Measurements from ENCODE around the gene PAN3.

PAN3 gene

DNA sequence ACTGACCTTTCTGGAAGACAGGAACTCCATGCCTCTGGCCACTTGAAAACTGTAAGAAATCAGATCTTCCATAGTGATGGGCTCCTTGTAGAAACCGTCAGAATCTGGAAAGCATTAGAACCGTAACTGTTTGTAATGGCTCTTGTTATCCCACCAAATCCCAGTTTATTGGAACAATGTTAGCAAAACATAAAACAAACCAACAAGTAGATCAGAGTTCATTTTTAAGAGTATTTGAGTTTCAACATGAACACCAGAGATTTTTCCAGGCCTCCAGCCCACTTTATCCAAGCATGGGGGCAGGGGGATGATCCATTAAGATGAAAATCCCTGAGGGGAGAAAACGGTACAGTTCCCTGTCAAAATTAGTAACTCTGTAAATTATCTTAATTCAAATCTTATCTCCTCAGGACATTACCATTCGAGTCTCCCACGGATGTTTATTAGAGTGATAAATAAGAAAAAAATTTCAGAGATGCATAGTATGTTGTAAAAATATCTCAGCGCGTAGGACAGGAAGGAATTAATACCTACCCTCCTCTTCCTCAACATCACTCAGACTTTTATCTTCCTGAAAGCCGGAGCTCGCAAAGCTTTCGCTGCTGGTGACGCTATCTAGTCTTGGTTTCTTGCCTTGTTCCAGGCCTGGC is 184.0 kb downstream of the PAN3 start:
- H3K27me3 ChIP-seq (ENCODE audit: control insufficient read depth, insufficient read depth, low read length) = no peaks in the 10 kb centered on the region
- no peaks in the 10 kb centered on the region for H3K9me3 ChIP-seq (ENCODE audit: control insufficient read depth, insufficient read depth, low read length)
- H3K27ac ChIP-seq (ENCODE audit: low read depth, low read length) = no peak overlapping the region
- no peak overlapping the region for H3K9ac ChIP-seq (ENCODE audit: low read depth, low read length)
- no peaks in the 10 kb centered on the region for H3K4me1 ChIP-seq (ENCODE audit: control insufficient read depth, insufficient read depth, low read length)
- H3K36me3 ChIP-seq (ENCODE audit: control insufficient read depth, insufficient read depth, low read length) = peaks cover 21% of the 10 kb centered on the region
- no peak overlapping the region for H3K4me3 ChIP-seq (ENCODE audit: low read depth, low read length)

DNA sequence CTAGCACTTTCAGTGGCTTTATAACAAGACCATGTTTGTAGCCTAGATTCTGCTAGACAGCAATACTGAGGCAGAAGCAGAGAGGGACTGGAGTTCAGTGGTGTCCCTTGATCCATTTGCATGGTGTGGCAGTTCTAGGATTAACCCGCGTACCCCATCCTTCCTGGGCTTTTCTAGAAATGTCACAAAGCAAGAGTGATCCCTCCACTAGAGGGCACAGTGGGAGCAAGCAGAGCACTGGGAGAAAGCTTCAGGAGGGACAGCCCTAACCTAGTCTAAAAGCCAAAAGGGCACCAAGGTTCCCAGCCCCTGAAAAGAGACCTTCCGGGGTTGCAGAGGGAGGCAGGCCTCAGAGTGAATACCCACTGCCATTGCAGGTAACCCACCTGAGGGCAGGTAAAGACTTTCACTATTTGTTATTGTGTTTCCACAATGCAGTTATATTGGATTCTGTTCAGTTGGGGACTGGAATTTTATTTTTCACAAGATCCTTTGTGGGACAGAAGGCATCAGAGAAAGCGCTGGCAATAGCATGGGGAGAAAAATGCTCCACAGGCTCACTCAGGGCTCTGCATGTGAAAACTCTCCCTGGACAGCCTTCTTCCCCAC is 185.9 kb downstream of the PAN3 start:
- Histone ChIP-seq H3K36me3 (ENCODE audit: control insufficient read depth, insufficient read depth, low read length) (peaks cover 16% of the 10 kb centered on the region), H3K4me1 (ENCODE audit: control insufficient read depth, insufficient read depth, low read length) (no peaks in the 10 kb centered on the region), H3K27ac (ENCODE audit: low read depth, low read length) (peak overlapping the region; percentile 4), H3K27me3 (ENCODE audit: control insufficient read depth, insufficient read depth, low read length) (no peaks in the 10 kb centered on the region), H3K4me3 (ENCODE audit: low read depth, low read length) (no peak overlapping the region), H3K9me3 (ENCODE audit: control insufficient read depth, insufficient read depth, low read length) (no peaks in the 10 kb centered on the region), H3K9ac (ENCODE audit: low read depth, low read length) (no peak overlapping the region)

DNA sequence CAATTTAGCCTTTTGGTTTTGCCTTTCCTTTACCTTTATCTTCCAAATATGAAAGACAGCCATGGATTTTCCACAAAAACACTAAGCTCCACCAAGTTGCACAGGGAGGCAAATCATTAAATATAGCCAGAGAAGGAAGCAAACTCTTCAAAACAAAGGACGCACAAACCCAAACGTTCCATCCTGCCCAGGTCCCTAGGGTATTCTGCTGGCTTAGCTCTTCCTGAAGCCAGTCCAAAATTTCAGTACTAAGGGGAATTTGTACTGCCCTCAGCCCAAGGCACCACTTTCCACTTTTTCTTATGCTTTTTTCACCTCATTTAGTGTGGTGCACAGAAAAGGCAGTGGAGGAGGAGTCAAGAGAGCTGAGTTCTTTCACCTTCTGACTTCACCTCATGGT is 186.7 kb downstream of the PAN3 start:
- Histone ChIP-seq H3K27me3 (ENCODE audit: control insufficient read depth, insufficient read depth, low read length) (no peaks in the 10 kb centered on the region), H3K27ac (ENCODE audit: low read depth, low read length) (no peak overlapping the region), H3K4me3 (ENCODE audit: low read depth, low read length) (no peak overlapping the region), H3K36me3 (ENCODE audit: control insufficient read depth, insufficient read depth, low read length) (peaks cover 16% of the 10 kb centered on the region), H3K9ac (ENCODE audit: low read depth, low read length) (no peak overlapping the region), H3K4me1 (ENCODE audit: control insufficient read depth, insufficient read depth, low read length) (no peaks in the 10 kb centered on the region), H3K9me3 (ENCODE audit: control insufficient read depth, insufficient read depth, low read length) (no peaks in the 10 kb centered on the region)

DNA sequence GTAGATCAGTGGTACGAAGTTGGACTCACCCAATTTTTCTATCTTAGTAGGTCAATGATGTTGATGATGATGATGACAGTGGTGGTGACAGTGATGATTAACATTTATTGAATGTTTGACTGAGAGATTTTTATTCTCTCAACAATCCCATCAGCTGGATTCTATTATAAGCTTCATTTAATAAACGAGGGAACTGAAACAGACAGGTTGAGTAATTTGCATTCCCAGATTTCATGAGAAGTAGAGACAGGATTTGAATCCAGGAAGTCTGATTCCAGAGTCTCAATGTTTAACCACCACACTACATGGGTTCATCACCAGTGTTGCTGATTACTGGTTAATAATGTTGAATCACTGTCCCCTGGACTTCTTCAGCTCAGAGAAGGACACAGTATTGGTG is 187.7 kb downstream of the PAN3 start:
- Histone ChIP-seq H3K9ac (ENCODE audit: low read depth, low read length) (no peak overlapping the region), H3K36me3 (ENCODE audit: control insufficient read depth, insufficient read depth, low read length) (peaks cover 10% of the 10 kb centered on the region), H3K27ac (ENCODE audit: low read depth, low read length) (no peak overlapping the region), H3K4me3 (ENCODE audit: low read depth, low read length) (no peak overlapping the region), H3K4me1 (ENCODE audit: control insufficient read depth, insufficient read depth, low read length) (no peaks in the 10 kb centered on the region), H3K27me3 (ENCODE audit: control insufficient read depth, insufficient read depth, low read length) (no peaks in the 10 kb centered on the region), H3K9me3 (ENCODE audit: control insufficient read depth, insufficient read depth, low read length) (no peaks in the 10 kb centered on the region)

DNA sequence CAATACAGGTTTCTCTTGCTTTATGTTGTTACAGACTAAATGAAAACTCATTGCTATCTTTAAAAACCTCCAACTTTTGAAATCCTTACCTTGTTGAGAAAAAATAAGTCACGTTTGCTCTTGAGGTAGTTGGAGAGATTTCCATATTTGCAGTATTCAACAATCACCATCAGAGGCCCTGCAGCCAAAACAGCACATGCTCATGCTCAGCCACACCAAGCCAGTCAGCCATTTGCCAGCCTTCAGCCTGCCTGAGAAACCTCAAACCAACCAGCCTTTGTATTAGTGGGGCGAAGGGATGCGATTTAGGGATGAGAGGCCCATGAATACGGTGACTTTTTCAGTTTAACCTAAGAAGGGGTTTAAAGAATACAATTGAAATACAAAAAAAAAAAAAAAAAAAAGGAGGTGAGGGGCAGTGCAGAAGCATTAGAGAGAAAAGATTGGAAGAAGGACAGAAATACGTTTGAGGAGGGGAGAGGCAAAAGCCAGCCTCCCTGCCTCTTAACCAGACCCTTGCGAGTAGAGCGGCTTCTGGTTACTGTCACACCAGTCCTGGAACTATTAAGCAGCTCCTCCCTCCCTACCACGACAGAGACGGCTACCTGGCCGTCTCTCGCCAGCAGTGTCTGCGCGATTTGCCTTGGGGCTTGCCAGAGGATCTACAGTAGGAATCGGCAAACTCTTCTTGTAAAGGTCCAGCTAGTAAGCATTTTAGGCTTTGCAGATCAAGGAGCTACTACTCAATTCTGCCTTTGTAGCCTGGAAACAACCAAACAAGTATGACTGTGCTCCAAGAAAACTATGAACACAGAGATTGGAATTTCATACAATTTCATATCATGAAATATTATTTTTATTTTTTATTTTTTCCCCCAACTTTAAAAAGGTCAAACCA is 189.3 kb downstream of the PAN3 start:
- H3K27me3 ChIP-seq (ENCODE audit: control insufficient read depth, insufficient read depth, low read length) = no peaks in the 10 kb centered on the region
- H3K4me3 ChIP-seq (ENCODE audit: low read depth, low read length) = no peak overlapping the region
- H3K4me1 ChIP-seq (ENCODE audit: control insufficient read depth, insufficient read depth, low read length) = no peaks in the 10 kb centered on the region
- H3K36me3 ChIP-seq (ENCODE audit: control insufficient read depth, insufficient read depth, low read length) = peaks cover 5% of the 10 kb centered on the region; the same call in 1 of the 2 replicates
- H3K27ac ChIP-seq (ENCODE audit: low read depth, low read length) = no peak overlapping the region
- no peaks in the 10 kb centered on the region for H3K9me3 ChIP-seq (ENCODE audit: control insufficient read depth, insufficient read depth, low read length)
- H3K9ac ChIP-seq (ENCODE audit: low read depth, low read length) = no peak overlapping the region

DNA sequence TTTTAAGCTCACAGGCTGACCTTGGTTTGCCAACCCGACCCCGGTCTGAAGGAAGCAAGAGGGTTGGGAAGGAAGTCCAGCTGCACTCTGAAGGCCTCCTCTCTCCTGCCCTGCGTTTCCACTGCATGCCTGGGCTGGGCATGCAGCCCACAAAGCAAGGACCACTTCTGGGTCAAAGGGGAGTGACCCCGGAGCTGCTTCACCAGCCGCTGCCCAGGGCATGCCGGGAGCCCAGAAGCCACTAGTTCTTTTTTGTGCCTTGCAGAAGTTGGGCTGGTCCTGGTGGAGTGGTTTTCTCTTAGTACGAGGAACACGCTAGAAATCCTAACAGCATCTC is 189.9 kb downstream of the PAN3 start:
- H3K36me3 ChIP-seq (ENCODE audit: control insufficient read depth, insufficient read depth, low read length) = peaks cover 11% of the 10 kb centered on the region

DNA sequence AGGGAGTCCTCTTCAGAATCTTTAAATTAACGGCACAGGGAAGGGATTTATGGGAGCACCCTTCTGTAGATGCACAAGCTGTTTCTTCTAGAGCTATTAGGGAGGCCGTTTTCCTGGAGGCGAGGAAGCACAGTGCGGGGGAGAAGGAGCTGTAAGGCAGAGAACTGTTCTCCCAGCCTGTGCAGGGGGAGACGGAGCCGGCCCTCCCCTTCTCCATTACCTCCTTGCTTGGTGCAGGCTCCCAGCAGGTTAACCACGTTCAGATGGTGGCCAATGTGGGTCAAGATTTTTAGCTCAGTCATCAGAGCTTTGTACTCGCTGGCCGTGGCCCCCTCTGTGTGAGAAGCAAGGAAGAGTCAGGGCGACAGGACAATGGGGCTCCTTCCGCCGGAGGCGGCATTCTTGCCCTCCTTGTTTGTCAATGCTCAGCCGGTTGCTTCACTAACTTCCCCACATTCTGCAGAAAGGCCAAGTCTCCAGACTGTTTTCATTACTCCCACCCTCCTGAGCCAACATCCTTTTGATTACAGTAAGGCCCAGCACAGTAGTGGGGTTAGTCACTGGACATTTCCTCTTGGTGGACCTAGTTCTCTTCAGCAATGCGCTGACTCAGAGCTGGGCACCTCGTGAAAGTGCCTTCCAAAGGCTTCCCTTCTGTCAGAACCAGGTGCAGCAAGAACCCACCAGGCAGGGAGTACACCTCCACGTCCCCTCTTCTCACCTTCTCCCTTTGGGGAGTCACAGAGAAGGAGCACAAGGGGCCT is 191.2 kb downstream of the PAN3 start:
- Histone ChIP-seq H3K27me3 (ENCODE audit: control insufficient read depth, insufficient read depth, low read length) (no peaks in the 10 kb centered on the region), H3K9me3 (ENCODE audit: control insufficient read depth, insufficient read depth, low read length) (no peaks in the 10 kb centered on the region), H3K4me3 (ENCODE audit: low read depth, low read length) (no peak overlapping the region), H3K36me3 (ENCODE audit: control insufficient read depth, insufficient read depth, low read length) (peaks cover 23% of the 10 kb centered on the region), H3K9ac (ENCODE audit: low read depth, low read length) (no peak overlapping the region), H3K27ac (ENCODE audit: low read depth, low read length) (no peak overlapping the region), H3K4me1 (ENCODE audit: control insufficient read depth, insufficient read depth, low read length) (no peaks in the 10 kb centered on the region)

More for the DNA sequence above, 189.9 kb downstream of the PAN3 start:
- Histone ChIP-seq H3K4me3 (ENCODE audit: low read depth, low read length) (no peak overlapping the region), H3K27me3 (ENCODE audit: control insufficient read depth, insufficient read depth, low read length) (no peaks in the 10 kb centered on the region), H3K4me1 (ENCODE audit: control insufficient read depth, insufficient read depth, low read length) (no peaks in the 10 kb centered on the region), H3K9ac (ENCODE audit: low read depth, low read length) (no peak overlapping the region), H3K9me3 (ENCODE audit: control insufficient read depth, insufficient read depth, low read length) (no peaks in the 10 kb centered on the region), H3K27ac (ENCODE audit: low read depth, low read length) (no peak overlapping the region)

DNA sequence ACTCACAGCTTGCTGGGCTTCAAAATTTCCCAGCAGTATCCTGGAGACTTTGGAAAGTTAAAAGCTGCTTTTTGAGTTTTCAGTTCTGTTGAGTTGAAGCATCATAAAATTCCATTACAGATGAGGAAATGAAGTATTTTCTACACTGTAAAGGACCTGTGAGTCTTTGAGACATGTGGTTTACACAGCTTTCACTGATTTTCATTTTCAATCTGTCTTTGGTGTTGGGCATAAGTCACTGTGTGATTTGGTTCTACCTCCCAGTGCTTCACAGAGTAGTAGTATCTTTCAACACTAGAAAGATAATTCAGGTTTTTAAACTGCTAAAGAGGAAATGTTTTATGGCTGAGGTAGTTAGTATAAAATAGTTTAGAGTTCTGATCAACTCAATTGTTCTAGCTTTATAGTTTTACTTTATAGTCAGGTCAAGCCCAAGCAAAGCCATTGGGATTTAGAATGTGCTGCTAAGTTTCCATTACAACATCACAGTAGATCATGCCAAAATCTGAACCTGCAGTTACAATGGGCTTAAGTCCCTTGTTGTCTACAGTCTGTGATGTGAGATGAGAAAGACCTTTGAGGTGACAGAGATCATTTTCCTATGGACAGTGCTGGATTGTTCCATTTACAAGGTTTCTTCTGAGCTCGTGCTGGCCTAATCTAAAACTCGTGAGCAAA is 195.0 kb downstream of the PAN3 start:
- no peaks in the 10 kb centered on the region for H3K27me3 ChIP-seq (ENCODE audit: control insufficient read depth, insufficient read depth, low read length)
- H3K36me3 ChIP-seq (ENCODE audit: control insufficient read depth, insufficient read depth, low read length) = peaks cover 43% of the 10 kb centered on the region
- no peaks in the 10 kb centered on the region for H3K4me1 ChIP-seq (ENCODE audit: control insufficient read depth, insufficient read depth, low read length)
- H3K9me3 ChIP-seq (ENCODE audit: control insufficient read depth, insufficient read depth, low read length) = no peaks in the 10 kb centered on the region
- H3K4me3 ChIP-seq (ENCODE audit: low read depth, low read length) = no peak overlapping the region
- H3K9ac ChIP-seq (ENCODE audit: low read depth, low read length) = no peak overlapping the region
- H3K27ac ChIP-seq (ENCODE audit: low read depth, low read length) = no peak overlapping the region

DNA sequence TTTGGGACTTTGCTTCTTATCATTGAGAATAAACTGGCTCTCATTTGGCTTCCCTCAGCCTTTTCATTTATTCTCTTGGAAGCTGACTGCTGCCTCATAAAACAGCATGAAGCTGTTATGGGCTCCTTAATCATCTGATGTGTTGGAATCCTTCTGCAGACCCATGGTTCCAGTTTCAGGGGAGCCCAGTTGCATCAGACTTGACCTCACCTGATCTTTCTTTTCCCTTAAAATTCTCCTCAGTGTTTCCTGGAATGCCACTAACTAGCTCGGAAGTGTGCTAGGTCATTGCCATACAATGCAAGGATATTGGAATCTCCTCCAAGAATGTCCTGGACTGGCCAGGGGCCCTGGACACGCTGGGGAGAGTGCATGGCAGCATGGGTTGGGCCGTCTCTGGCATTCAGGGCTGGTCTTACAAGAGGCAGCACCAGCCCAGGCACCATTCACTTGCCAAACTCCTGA is 197.9 kb downstream of the PAN3 start:
- Histone ChIP-seq H3K36me3 (ENCODE audit: control insufficient read depth, insufficient read depth, low read length) (peaks cover 58% of the 10 kb centered on the region), H3K9me3 (ENCODE audit: control insufficient read depth, insufficient read depth, low read length) (no peaks in the 10 kb centered on the region), H3K27ac (ENCODE audit: low read depth, low read length) (no peak overlapping the region), H3K4me3 (ENCODE audit: low read depth, low read length) (no peak overlapping the region), H3K9ac (ENCODE audit: low read depth, low read length) (no peak overlapping the region), H3K27me3 (ENCODE audit: control insufficient read depth, insufficient read depth, low read length) (no peaks in the 10 kb centered on the region), H3K4me1 (ENCODE audit: control insufficient read depth, insufficient read depth, low read length) (no peaks in the 10 kb centered on the region)

DNA sequence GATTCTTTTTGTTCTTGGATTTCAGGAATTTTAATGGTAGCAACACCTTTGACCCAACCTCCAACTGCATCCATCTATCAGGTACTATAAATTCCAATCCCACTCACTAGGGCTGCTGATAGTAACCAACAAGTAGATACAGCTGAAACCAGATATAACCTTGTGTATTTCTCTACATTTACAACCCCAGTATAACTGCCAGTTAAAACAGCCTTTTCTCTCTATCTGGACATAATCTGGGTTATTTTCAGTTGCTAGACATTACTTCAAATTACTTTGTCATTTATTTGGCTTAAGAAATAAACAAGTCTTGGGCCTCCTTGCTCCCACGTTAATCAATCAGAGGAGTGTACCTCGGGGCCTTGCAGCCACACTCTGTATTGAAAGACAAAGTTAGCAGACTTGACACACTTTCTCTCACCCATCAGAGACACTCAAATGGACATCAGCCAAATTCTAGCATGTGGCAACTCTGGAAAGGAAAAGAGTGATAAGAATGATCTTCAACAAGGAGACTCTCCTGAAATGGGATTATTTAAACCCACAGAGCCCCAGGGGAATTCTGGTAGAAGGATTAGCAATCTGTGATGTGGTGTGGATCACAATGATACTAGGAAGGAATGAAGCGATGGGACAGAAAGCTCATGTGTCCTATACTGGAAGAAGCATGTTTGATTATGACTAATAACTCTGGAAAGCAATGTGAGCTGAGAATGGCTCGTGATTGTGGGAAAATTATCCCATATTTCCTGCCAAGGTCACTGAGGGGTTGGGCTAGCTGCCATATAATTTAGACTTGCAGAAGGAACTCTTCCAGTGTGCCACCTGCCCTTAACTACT is 199.0 kb downstream of the PAN3 start:
- no peaks in the 10 kb centered on the region for H3K9me3 ChIP-seq (ENCODE audit: control insufficient read depth, insufficient read depth, low read length)
- H3K27ac ChIP-seq (ENCODE audit: low read depth, low read length) = no peak overlapping the region
- H3K36me3 ChIP-seq (ENCODE audit: control insufficient read depth, insufficient read depth, low read length) = peaks cover 55% of the 10 kb centered on the region

More for the DNA sequence above, 199.0 kb downstream of the PAN3 start:
- no peak overlapping the region for H3K9ac ChIP-seq (ENCODE audit: low read depth, low read length)
- no peaks in the 10 kb centered on the region for H3K4me1 ChIP-seq (ENCODE audit: control insufficient read depth, insufficient read depth, low read length)
- H3K27me3 ChIP-seq (ENCODE audit: control insufficient read depth, insufficient read depth, low read length) = no peaks in the 10 kb centered on the region
- H3K4me3 ChIP-seq (ENCODE audit: low read depth, low read length) = no peak overlapping the region
